HG03457 (cell line): ENCODE data around the gene PXDN.
"Not testable (repeated sequence)": the region's sequence is repeated elsewhere in the genome, so short reads cannot be mapped to it uniquely, and the experiment has no call there.

Experiments
- ATAC-seq: cut with Tn5 transposase; IDR thresholded peaks from one replicate; pipeline ENCODE4 v1.9.1; 2021; ENCODE audit warnings: moderate number of reproducible peaks; ENCODE audit not compliant: unreplicated experiment

Gene PXDN

DNA sequence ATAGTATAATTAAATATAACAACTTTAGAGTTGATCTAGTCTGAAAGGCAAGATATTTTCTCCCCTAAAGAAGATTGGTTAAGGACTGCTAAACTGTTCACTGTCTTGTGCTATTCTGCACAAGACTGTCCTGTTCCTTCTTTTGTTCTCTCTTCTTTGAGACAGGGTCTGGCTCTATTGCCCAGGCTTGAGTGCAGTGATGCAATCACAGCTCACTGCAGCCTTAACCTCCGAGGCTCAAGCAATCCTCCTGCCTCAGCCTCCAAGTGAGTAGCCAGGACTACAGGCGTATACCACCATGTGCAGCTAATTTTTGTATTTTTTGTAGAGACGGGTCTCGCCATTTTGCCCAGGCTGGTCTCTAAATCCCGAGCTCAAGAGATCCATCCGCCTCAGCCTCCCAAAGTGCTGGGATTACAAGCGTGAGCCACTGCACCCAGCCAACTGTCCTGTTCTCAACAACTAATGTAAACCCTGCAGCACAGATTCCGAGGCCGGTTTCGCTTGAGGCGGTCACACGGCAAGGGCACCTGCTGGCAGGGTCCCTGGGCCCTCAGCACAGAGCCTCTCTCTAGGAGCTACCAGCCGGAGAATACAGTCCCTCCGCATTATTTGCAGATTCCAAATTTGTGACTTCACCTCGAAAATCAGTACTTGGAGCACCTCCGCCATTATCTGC lies 16.4 kb downstream of the PXDN start:
- no peak for ATAC-seq

DNA sequence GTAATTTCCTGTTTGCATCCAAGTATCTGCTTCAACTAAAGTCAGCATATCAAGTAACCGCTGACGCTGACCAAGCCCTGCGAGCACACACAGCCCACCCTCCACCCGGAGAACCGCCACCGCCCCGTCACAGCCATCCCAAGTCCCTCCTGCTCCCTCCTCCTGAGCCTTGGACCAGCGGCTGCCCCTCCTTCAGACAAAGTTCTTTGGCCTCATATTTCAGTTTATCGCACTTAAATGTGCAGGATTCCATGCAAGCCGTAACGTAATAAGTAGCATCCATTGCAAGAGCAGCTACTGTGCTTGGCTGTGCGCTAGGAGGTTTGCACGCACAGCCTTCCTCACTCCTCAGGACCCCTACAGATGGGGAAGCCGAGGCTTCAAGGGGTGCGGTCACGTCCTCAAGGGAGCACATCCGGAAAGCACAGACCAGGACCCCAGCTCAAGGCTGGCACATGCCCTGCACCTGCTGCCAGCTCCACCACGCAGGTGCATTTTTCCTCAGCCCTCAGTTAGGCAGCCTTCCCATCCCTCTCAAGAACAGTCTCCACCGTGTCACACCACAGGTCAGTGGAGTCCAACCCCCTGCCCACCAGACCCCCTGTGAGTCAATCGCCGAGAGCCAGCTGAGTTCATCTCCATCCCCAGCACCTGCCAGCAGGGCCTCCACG lies 17.1 kb downstream of the PXDN start:
- ATAC-seq, result no peak

DNA sequence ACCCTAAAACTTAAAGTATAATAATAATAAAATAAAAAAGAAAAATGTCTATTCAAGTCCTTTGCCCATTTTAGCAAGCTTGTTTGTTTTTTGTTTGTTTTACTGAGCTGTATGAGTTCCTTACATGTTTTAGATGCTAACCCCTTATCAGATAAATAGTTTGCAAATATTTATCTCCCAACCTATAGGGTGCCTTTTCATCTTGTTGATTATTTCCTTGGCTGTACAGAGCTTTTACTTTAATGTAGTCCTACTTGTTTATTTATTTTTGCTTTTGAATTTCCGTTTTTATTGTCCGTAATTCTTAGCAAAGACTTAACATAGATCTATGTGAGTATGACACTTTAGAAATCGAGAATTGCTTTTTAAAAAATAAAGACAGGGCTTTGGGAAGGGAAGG lies 17.8 kb downstream of the PXDN start:
- ATAC-seq, result no peak

DNA sequence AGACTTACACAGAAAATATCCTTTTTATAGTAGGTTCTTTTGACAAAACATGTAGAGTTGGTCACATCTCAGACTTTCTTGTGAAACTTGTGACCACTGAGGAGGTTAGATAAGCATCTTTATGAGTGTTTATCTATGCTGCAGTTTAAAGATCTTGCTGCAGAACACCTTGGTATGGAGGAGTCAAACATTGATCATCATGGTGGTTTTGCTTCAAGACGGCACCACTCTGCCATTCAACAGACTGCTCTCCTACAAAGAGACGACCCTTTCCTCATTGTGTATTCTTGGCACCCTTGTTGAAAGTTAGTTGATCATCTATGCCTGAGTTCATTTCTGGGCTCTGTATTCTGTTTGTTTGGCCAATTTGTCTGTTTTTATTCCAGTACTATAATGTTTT lies 20.0 kb downstream of the PXDN start:
- ATAC-seq, result not testable (repeated sequence)

DNA sequence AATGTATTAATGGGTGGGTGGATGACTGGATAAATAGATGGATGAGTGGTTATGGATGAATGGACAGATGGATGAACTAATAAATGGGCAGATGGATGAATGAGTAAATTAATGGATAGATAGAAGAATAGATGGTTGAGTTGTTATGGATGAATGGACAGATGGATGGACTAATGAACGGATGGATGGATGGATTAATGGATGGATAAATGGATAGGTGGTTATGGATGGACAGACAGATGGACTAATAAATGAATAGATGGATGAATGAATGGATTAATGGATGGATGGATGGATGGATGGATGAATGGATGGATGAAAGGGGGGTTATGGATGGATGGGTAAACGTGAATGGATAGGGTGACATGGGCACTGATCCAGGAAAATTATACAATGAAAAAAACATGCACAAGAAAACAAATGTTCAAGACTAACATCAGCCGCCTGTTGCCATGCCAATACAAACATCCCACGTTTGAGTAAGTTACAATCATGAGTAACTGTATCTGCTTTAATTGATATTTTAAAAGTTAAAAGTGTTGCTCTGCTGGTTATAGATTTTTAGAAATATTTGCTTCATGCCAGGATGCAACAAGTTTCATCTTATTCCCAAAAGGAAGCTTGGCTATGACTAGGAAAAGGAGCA lies 20.8 kb downstream of the PXDN start:
- ATAC-seq, result no peak

DNA sequence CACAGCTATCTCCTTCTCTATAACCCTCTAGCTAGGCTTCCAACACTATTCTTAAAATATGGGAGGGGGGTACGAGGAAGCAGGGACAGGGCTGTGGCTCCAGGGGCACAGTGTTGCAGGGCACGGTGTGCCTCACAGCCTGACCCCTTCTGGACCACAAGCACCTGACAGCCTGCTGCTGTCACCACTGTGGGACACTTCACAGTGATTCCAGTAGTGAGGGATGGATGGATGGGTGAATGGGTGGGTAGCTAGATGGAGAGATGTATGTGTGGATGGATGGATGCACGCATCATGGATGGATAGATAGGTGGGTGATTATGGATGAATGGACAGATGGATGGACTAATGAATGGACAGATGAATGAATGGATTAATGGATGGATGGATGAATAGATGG lies 21.6 kb downstream of the PXDN start:
- ATAC-seq, result no peak

DNA sequence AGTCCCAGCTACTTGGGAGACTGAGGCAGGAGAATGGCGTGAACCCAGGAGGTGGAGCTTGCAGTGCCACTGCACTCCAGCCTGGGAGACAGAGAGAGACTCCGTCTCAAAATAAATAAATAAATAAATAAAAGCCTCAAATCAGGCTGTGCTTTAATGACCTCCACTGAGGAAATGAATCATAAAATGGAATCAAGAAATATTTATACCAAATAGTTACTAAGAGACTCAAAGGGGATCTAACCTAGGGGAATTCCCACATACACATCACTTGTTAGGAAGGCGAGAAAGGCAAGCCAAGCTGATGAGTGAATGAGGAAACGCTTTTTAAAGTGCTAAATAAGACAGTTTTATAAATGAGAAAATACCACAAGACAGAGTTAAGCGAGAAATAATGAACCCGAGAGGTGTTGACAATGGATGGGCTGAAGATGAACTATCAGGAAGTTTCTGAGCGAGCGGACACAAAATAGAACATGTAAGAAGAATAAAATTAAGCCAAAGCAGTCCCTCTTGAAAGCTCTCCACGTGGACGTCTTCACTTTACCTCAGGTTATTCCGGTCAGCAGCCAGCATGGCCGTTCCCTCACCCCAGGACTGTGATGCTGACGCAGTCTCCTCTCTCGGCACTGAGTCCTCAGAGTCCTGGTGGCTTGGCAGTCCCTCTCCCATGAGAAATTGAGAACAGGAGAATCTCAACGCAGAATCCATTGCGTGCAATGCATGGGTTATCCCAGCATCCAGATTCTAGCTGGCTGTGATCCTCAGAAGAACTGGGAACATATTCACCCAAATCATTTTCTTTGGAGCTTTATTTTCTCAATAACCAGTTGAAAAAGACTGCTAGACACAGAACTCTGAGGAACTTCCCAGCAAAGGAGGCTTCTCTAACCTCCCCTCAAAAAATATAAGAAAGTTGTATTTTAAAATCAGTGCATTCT lies 22.3 kb downstream of the PXDN start:
- ATAC-seq, result no peak

DNA sequence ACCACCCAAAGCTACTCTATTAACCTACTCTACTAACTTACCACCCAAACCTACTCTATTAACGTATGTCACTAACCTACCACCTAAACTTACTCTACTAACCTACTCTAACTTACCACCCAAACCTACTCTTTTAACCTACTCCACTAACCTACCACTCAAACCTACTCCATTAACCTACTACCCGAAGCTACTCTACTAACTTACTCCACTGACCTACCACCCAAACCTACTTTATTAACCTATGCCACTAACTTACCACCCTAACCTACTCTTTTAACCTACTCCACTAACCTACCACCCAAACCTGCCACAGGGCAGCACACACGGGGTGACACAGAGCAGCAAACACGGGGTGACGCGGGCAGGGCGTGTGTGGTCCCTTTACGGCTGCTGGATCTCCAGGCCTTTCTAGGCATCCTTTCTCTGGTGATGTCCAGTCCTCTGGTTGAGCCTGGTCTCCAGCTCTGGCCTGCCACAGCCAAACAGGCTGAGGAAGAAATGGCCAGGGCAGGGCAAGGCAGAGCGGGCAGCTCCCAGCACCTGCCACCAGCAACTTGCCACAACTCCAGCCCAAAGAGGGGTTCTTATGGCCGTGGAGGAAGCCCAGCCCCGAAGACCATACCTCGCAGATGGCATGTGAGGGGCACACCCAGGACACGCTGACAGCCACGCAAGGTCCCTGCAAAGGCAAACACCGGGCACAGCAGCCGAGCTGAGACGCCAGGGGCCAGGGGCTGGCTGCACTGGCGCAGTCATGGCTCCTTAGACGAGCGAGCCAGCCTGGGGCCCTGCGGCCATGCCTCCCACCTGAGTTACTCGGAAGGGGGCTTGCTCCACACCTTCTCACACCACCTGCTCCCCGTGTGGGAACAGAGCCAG lies 25.7 kb downstream of the PXDN start:
- no peak for ATAC-seq

DNA sequence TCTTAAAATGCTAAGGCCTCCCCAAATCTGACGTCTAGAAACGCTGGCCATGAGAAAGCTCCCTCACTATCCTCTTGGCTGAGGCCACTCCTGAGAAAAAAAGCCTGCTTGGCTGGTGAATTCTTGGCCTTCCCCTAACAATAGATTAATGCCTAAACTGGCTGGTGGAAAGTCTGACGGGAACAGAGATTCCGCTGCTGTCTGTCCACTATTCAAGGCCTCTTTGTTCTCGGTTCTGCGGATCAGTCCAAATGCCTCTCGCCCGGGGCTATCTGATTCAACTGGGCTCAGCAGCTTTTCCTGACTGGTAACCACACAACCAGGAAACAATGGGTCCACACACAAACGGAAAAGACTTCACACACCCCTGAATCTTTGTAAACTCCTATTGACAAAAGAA lies 27.2 kb downstream of the PXDN start:
- no peak for ATAC-seq

DNA sequence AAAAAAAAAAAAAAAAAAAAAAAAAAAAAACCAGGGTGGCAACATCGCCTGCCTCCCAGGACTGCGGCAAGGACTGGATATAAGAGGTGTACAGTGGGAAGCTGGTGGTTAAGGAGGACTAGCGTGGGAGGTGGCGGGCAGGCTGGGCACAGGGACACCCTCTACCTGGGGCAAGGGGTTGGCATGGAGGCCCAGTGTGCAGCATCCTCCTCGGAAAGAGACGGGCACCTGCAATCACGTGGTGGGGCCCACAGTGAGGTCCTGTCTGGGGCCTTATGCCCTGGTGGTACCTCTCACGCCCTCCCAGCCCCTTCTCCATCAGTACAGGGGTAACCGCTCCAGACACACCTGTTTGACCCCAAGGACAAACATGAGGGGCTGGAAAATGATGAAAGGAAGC lies 27.9 kb downstream of the PXDN start:
- no peak for ATAC-seq

DNA sequence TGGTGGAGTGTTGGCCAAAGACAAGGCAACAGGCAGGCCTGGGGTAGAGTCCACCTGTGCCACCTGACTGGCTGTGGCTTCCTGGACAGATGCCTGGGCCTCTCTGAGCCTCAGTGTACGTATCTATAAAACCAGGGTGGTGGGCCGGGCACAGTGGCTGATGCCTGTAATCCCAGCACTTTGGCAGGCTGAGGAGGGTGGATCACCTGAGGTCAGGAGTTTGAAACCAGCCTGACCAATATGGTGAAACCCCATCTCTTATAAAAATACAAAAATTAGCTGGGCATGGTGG lies 28.4 kb downstream of the PXDN start:
- not testable (repeated sequence) for ATAC-seq

DNA sequence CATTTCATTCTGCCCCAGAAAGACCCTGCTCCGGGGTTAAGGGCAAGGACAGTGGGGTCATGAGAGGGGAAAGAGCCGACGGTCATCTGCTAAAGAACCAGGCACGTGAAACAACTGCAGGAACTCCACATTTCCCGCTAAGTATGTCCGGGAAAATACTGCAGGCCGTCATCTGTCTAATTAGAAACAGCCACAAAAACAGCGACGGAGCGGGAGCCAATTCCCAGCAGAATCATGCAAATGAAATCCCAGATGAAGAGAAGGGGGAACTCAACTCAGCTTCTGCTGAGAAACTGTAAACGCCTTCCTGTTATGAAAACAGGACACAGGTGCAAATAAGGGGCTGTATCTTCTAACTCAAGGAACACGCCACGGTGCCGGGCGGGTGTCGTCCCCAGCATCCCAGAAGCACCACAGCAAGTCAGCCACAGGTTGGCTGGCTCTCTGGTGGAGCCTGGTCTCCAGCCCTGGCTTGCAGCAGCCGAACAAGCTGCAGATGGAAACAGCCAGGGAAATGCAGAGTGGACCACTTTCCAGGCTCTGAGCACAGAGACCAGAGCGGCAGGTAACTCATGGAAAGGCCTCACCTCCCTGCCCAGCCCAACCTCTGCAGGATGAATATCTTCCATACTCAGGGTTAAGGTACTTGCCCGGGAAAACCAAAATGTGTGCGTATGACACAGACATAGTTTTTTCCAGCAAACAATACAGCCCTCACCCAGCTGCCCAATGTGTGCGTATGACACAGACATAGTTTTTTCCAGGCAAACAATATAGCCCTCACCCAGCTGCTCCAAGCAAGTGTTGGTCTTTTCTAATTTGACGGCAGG lies 28.9 kb downstream of the PXDN start:
- ATAC-seq, result no peak

DNA sequence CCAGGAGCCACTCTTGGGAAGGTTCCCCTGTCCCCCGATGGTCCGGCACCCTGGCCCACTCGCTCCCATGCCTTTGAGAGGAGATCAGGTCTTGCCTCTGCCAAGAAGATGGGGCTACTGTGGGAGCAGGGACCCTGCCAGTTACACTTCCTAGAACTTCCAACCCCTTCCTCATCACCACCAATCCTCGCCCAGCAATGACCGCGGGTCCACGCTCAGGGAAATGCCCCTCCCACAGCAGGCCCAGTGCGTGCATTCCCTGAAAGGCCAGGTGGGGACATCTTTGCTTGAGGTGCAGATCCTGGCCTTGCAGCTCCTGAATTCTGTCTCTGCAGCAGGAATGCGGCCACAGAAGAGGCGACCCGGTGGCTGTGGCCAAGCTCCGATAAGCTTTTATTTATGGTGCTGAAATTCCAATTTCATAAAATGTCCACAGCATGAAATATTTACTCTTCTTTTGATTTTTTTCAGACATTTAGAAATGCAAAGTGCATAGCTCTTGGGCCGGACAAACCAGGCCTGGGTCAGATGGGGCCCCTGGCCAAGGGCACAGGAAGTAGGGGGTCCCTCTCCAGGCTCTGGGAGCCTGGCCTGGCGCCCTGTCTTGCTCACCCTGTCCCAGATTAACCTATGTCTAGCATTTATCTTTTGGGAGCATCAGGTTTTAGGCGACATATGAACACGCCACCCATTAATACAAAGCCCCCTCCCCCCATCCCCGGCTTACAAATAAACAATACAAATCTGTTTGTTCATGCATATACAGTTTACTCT lies 29.8 kb downstream of the PXDN start:
- no peak for ATAC-seq

DNA sequence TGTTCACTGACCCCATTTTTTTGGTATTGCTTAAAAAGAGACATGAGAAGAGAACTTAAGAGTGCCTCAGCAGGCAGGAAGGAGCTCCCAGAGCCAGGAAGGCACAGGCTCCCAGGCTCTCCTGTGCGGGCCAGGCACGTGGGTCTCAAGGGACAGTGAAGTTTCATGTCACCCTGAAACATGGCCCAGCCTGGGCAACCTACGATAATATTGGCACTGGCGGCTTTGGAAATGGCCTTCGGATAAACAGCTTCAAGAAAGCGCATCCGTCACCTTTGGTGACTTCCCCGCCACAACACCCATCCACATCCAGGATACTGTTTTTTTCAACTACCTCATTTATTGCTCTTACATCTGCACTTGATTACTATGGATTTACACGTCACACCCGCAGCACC lies 30.5 kb downstream of the PXDN start:
- ATAC-seq, result no peak

DNA sequence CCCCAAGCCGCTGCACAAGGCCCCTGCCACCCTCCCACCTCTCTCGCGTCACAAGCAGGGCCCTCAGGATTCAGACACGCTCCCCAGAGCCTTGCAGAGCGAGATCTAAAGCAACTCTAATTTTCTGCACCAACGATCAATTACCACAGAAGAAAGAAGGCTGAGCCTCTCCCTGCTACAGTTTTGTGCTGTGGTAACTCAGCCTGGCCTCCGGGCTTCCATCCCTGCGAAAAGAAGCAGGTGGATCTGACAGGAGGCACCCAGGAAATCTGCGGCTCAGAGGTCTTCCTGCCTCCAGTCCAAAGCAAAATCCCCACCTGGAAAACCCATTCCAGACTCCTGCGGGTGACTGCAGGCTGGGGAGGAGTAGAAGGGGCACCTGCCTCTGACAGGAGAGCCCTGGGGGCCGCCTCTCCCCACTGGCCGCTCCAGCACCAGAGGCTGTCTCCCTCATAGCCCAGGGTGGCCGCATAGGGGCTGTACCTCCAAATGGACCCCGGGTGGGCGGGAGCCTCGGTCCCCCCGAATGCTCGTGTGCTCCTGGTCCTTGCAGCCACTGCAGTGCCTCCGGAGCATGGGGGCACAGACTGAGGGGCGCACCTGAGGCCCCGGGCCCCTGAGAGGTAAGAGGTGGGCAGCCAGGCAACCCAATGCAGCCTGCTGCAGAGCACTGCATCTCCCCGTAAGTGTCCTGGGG lies 31.0 kb downstream of the PXDN start:
- ATAC-seq, result no peak

DNA sequence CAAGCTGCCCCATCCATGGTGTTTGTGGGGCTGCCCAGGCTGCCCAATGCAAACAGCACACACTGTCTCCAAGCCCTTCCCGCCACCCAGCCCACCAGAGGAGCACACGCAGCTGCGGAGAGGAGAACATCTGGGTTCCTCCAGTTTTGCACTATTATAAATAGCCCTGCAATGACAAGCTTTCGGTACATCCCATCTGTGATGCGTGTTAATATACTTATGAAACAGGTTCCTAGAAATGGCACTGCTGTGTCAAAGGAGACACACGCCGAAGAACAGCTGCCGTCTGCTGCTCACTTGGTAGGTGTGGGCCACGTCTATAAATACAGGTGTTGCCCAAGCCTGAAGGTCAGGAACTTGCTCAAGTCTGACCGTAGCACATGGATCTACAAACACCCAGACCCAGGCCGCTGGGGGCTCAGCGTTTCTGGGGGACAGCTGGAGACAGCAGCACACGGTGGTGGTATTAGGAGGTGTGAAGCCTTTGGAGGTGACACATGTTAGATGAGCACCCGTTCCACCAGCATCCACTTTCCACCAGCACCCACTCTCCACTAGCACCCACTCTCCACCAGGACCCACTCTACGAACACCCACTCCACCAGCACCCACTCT lies 34.3 kb downstream of the PXDN start:
- ATAC-seq, result no peak

DNA sequence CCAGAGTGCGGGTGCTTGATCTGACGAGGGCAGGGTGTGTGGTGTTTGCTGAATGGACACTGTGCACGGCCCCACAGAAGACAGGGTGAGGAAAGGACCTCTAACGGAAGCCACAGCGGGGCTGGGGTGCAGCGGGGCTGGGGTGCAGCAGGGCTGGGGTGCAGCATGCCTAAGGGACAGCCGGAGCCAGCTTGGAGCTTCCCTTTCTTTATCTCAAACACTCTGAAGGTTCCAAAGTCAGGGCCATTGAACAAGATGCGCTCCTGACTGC lies 35.0 kb downstream of the PXDN start:
- ATAC-seq, result no peak
